Loucy (cell line): ENCODE data around the gene KLK1.

Source experiments
- H2AFZ ChIP-seq: fragments of 200-600 bp; sonication (generic); 2 replicates; pipeline ENCODE4 v1.6.0; 2016; ENCODE audit warnings: antibody characterized with exemption, mild to moderate bottlenecking, low read length, moderate library complexity
- H3F3A ChIP-seq: fragments of 200-600 bp; 2 replicates; pipeline ENCODE4 v1.6.0; 2016; ENCODE audit warnings: antibody characterized with exemption, low read depth, mild to moderate bottlenecking
- H3K27me3 ChIP-seq: fragments of 200-600 bp; sonication (generic); 2 replicates; pipeline ENCODE4 v1.6.1; 2014; ENCODE audit warnings: low read length, mild to moderate bottlenecking; ENCODE audit not compliant: insufficient read depth, poor library complexity, severe bottlenecking
- H3K36me3 ChIP-seq: fragments of 200-600 bp; sonication (generic); 2 replicates; pipeline ENCODE4 v1.6.1; 2016; ENCODE audit warnings: low read length; ENCODE audit not compliant: insufficient read depth
- H3K4me1 ChIP-seq: fragments of 200-600 bp; sonication (generic); 2 replicates; pipeline ENCODE4 v1.5.1; 2014; ENCODE audit warnings: low read length, mild to moderate bottlenecking; ENCODE audit not compliant: insufficient read depth, poor library complexity, severe bottlenecking
- H3K4me2 ChIP-seq: fragments of 200-600 bp; sonication (generic); 2 replicates; pipeline ENCODE4 v1.6.0; 2014; ENCODE audit warnings: antibody characterized with exemption, low read length, low read depth, mild to moderate bottlenecking; ENCODE audit not compliant: poor library complexity, severe bottlenecking
- H3K4me3 ChIP-seq: fragments of 200-600 bp; sonication (generic); 2 replicates; pipeline ENCODE4 v1.5.1; 2014; ENCODE audit warnings: low read length, mild to moderate bottlenecking, mixed read lengths; ENCODE audit not compliant: poor library complexity, severe bottlenecking
- H3K79me2 ChIP-seq: fragments of 200-600 bp; sonication (generic); 2 replicates; pipeline ENCODE4 v1.6.1; 2014; ENCODE audit warnings: low read length; ENCODE audit not compliant: insufficient read depth
- H3K9ac ChIP-seq: fragments of 200-600 bp; sonication (generic); 2 replicates; pipeline ENCODE4 v1.6.0; 2014; ENCODE audit warnings: mild to moderate bottlenecking, low read depth, low read length, moderate library complexity; ENCODE audit not compliant: poor library complexity, severe bottlenecking
- H3K9me2 ChIP-seq: fragments of 200-600 bp; sonication (generic); replicated peaks from 2 replicates; pipeline ENCODE4 v1.6.1; 2016; ENCODE audit warnings: low read depth, low read length, mixed read lengths
- H3K9me3 ChIP-seq: fragments of 200-600 bp; sonication (generic); 2 replicates; pipeline ENCODE4 v1.6.1; 2014; ENCODE audit warnings: mild to moderate bottlenecking, antibody characterized with exemption, low read length, low read depth; ENCODE audit not compliant: insufficient read depth
- H4K20me1 ChIP-seq: fragments of 200-600 bp; sonication (generic); 2 replicates; pipeline ENCODE4 v1.6.0; 2014; ENCODE audit warnings: antibody characterized with exemption, low read length, mild to moderate bottlenecking; ENCODE audit not compliant: insufficient read depth, poor library complexity, severe bottlenecking
- EZH2phosphoT487 ChIP-seq: fragments of 200-600 bp; IDR thresholded peaks from 2 replicates; pipeline ENCODE4 v1.6.1; 2018; ENCODE audit warnings: antibody characterized with exemption, mild to moderate bottlenecking, moderate library complexity, borderline replicate concordance
- TF ChIP-seq, protein P1 (sequence below): fragments of 200-600 bp; sonication (generic); conservative IDR thresholded peaks from 2 replicates; pipeline ENCODE4 v1.5.1; 2014; ENCODE audit warnings: mild to moderate bottlenecking, antibody characterized with exemption, low read length

Gene KLK1

GRCh38 chr19:50859849-50860248, 36.3 kb upstream of the KLK1 start:
- H3F3A ChIP-seq = no peaks in the 10 kb centered on the region
- H3K79me2 ChIP-seq = no peaks in the 10 kb centered on the region
- H3K4me2 ChIP-seq = no peak overlapping the region
- H3K4me1 ChIP-seq = no peaks in the 10 kb centered on the region
- no peak overlapping the region for H3K4me3 ChIP-seq
- H3K27me3 ChIP-seq = no peaks in the 10 kb centered on the region
- TF ChIP-seq EZH2phosphoT487 = no peak
- TF ChIP-seq, protein P1, sequence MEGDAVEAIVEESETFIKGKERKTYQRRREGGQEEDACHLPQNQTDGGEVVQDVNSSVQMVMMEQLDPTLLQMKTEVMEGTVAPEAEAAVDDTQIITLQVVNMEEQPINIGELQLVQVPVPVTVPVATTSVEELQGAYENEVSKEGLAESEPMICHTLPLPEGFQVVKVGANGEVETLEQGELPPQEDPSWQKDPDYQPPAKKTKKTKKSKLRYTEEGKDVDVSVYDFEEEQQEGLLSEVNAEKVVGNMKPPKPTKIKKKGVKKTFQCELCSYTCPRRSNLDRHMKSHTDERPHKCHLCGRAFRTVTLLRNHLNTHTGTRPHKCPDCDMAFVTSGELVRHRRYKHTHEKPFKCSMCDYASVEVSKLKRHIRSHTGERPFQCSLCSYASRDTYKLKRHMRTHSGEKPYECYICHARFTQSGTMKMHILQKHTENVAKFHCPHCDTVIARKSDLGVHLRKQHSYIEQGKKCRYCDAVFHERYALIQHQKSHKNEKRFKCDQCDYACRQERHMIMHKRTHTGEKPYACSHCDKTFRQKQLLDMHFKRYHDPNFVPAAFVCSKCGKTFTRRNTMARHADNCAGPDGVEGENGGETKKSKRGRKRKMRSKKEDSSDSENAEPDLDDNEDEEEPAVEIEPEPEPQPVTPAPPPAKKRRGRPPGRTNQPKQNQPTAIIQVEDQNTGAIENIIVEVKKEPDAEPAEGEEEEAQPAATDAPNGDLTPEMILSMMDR = no peak
- H3K9me3 ChIP-seq = peaks cover 5% of the 10 kb centered on the region; the same call in 1 of the 2 replicates
- H3K9ac ChIP-seq = no peak overlapping the region
- H4K20me1 ChIP-seq = no peaks in the 10 kb centered on the region
- no peaks in the 10 kb centered on the region for H3K9me2 ChIP-seq
- H2AFZ ChIP-seq = no peak overlapping the region
- H3K36me3 ChIP-seq = no peaks in the 10 kb centered on the region

DNA sequence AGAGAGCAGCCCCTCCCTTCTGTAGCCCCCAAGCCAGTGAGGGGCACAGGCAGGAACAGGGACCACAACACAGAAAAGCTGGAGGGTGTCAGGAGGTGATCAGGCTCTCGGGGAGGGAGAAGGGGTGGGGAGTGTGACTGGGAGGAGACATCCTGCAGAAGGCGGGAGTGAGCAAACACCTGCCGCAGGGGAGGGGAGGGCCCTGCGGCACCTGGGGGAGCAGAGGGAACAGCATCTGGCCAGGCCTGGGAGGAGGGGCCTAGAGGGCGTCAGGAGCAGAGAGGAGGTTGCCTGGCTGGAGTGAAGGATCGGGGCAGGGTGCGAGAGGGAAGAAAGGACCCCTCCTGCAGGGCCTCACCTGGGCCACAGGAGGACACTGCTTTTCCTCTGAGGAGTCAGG, 35.3 kb upstream of the KLK1 start:
- Histone ChIP-seq H3K9me3 (peaks cover 5% of the 10 kb centered on the region; the same call in 1 of the 2 replicates), H3K36me3 (no peaks in the 10 kb centered on the region), H3K9ac (no peak overlapping the region), H3F3A (no peaks in the 10 kb centered on the region), H2AFZ (no peak overlapping the region), H3K27me3 (no peaks in the 10 kb centered on the region), H4K20me1 (no peaks in the 10 kb centered on the region), H3K79me2 (no peaks in the 10 kb centered on the region), H3K4me1 (no peaks in the 10 kb centered on the region), H3K4me3 (no peak overlapping the region), H3K4me2 (no peak overlapping the region), H3K9me2 (no peaks in the 10 kb centered on the region)
- no peak for TF ChIP-seq EZH2phosphoT487
- TF ChIP-seq, protein P1 = no peak

GRCh38 chr19:50857366-50857765, 33.8 kb upstream of the KLK1 start:
- peaks cover 5% of the 10 kb centered on the region; the same call in 1 of the 2 replicates for H3K9me3 ChIP-seq
- TF ChIP-seq EZH2phosphoT487 = no peak
- TF ChIP-seq, protein P1 = no peak
- no peaks in the 10 kb centered on the region for H3K36me3 ChIP-seq
- H3K4me1 ChIP-seq = no peaks in the 10 kb centered on the region
- H3F3A ChIP-seq = no peaks in the 10 kb centered on the region
- H3K4me2 ChIP-seq = no peak overlapping the region
- H3K27me3 ChIP-seq = no peaks in the 10 kb centered on the region
- no peaks in the 10 kb centered on the region for H4K20me1 ChIP-seq
- H2AFZ ChIP-seq = no peak overlapping the region
- no peaks in the 10 kb centered on the region for H3K9me2 ChIP-seq
- no peak overlapping the region for H3K4me3 ChIP-seq
- H3K9ac ChIP-seq = no peak overlapping the region
- no peaks in the 10 kb centered on the region for H3K79me2 ChIP-seq
